ENCODE measurements around the gene PROSER1.
"Not testable (repeated sequence)": the region's sequence is repeated elsewhere in the genome, so short reads cannot be mapped to it uniquely, and the experiment has no call there.

The PROSER1 gene

DNA sequence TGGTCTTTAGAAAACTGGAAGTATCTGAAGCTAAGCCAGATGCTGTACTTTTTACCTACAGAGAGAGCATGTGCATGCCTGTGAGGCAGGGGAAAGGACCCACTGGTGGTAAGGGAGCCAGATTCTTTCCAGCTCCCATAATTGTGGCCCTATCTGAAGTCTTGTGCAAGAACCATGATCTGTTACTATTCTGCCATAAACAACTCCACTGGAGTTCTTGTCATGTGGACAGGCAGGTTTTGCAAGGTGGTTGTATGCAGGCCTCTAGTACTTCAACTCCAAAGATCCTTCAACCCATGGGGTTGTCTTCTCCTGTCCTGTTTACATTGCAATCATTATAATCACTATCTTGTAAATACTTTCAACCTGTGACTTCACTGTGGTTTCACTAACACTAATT is 14.1 kb downstream of the PROSER1 start:
- no peak for DNase-seq

DNA sequence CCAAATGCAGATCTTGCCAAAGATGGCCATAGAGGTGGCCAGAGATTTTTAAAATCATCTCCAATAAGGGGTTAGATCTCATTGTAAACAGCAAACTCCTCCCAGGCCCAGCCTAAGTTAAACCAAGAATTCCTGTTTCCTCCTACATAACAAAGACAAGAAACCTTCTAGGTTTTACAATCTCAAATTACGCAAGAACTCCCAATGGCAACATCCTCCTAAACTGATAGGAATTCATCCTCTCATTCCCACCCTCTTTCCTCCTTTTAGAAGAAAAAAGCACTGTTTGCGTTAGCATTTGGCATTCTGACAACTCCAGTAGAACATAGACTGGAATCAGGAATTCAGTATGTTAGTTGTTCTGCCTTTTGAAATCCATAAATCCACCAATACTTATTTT is 14.6 kb downstream of the PROSER1 start:
- no peak for DNase-seq

DNA sequence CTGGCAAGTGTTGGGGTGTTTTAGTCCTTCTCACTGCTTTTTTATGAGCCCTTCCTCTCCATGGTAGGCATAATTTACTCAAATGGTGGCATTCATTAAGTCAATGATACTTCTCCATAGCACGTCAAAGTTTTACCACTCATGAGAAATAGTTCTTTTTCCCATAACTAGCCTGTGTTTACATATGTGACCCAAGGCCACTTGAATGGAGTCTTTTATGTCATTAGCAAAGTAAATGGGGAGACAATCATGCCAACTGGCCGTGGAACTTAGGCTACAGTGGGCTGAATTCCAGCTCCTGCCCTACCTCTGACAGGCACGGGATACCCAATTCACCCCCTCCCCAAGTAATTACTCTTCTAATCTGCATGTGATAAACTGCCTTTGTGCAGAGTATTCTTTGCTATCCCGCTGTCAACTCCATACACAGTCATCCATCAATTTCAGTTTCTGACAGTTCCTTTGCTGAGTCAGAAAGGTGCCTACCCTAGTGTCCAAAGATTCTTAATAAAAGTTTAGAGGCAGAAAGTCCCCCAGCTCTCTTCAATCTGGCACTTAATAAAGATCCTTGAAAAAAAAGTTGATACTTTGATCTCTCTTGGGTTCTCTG is 16.9 kb downstream of the PROSER1 start:
- no peak for DNase-seq

DNA sequence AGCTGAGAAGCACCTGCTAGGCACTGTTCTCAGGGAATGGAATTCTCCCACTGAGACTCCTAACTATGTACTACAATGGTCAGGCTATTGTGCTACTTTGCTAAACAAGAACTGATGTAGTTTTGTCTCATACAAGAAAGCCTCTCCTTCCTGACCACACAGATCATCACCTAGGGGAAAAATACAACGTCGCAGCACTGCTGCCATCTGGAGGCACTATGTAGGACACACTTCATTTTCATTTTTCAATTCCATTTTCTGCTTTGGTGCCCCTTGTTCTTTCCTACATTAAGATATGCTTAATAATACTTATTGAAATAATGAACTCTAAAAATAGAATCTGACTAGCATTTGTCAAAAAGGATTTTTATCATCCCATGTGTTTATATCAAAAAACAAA is 21.1 kb downstream of the PROSER1 start:
- no peak for DNase-seq

DNA sequence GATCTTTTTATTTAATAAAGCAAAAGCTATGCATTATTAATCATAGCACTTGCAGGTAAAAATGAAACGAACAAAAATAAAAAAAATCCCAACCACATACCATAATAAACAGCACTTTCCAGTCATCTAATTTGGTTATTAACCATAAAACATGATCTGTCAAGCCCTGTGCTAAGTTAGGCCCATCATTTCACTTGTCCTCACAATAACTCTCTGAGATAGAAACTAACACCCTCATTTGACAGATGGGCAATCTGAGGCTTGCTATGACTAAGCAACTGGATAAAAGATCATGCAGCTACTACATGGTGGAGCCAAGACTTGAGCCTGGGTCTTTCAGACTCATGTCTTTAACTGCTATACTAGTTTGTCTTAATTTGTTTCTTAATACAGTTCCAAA is 21.8 kb downstream of the PROSER1 start:
- DNase-seq: no peak

DNA sequence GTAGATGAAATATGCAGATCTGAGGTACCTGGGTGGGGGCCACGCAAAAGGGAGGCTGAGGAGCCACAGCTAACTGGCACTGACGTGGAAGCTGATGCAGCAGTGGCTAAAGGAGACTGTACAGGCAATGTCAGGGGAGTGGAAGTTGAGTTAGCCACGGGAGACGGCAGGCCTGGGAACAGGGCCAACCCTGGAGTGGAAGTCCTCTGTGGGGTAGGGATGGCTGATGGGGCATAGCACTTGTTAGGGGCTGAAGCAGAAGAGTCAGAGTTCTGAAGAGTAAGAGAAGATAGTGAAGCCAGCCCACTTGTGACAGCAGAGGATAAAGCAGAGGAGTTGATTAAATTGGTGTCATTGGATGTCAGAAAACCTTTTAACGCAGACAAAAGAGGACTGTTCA is 24.4 kb downstream of the PROSER1 start:
- DNase-seq: no peak

DNA sequence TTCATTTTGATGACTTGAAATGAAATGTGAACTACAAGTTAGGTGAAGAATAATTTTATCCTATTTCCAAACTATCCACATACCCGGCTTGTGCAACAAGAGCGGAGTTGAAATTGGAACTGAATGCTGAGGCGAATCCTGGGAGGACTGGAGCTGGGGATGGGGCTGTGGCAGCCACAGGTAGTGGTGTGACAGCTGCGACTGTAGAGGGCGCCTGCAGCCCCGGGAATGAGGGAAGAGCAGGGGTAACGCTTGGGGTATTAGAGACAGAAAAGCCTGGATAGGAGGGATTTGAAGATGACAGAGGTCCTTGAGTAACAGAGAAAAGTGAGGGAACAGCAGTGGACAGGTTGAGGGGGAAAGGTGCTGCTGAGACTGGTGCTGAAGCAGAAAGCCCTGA is 25.3 kb downstream of the PROSER1 start:
- DNase-seq: no peak

DNA sequence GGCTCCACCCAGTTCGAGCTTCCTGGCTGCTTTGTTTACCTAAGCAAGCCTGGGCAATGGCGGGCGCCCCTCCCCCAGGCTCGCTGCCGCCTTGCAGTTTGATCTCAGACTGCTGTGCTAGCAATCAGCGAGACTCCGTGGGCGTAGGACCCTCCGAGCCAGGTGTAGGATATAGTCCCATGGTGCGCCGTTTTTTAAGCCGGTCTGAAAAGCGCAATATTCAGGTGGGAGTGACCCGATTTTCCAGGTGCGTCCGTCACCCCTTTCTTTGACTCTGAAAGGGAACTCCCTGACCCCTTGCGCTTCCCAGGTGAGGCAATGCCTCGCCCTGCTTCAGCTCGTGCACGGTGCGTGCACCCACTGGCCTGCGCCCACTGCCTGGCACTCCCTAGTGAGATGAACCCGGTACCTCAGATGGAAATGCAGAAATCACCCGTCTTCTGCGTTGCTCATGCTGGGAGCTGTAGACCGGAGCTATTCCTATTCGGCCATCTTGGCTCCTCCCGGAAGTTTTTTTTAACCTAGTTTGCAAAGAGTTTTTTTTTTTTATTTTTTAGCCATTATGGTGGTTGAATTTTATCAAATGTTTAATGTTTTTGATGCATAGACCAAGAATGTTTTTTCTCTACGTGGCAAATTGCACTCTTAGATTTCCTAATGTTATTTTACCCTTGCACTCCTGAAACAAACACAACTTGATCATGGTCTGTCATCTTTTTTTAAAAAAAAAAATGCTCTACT is 31.3 kb downstream of the PROSER1 start:
- not testable (repeated sequence) for DNase-seq

DNA sequence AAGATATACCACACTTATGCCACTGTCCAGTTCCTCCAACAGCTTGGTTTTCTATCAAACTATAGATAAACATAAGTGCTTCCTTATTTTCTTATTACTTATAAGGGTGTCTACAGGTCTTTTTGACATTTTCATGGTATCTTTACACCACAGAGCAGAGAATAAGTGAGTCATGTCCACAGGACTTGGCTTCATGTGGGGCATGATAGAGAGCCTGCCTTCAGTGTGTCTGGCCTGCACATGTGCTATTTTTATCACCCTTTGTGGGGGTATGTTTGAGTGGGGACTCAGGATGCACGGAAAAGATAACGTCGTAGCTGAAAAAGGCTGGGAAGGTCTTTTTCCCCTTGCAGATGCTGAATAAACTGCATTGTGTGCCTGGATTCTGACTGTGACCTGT is 39.1 kb downstream of the PROSER1 start:
- DNase-seq: no peak

DNA sequence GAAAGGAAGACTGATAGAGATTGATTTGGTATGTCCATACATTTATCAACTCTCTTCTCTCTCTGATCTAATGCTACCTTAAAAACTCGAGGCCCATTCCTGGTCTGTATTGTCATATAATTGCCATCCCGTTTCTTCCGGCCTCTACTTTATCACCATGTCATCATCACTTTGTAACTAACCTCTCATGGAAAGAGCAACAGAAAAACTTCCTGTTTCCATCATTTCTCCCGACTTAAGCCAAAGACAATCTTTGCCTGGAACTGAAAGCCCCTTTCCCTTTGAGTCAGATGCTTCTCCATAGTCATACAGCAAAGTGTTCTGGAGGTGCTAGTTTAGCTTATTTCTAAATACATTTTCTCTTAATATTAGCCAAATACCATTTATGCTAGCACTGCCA is 44.5 kb downstream of the PROSER1 start:
- DNase-seq: no peak

DNA sequence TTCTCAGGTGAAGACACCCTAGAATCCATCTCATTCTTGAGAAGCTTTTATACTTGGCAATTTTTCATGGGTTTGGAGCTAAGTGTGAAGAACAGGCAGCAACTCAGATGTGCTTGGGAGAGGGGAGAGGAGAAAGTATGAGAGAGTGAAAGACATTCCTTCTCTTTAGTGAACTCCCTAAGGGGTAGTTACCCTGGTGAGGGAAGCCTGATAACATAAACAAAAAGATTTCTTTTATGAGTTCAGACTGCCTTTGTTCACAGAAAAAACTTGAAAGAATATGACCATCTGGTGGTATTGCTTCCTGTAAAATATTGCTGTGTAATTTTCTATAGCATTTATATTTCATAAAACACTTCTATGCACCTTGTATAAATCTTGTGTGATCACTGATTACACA is 47.2 kb downstream of the PROSER1 start, which contains the start of gene STOML3:
Gene STOML3, minus strand, starts transcription at position 139 of the 400 bp plus-strand sequence. Its CDS starts 110 bp downstream, at position 29.
- no peak for DNase-seq

DNA sequence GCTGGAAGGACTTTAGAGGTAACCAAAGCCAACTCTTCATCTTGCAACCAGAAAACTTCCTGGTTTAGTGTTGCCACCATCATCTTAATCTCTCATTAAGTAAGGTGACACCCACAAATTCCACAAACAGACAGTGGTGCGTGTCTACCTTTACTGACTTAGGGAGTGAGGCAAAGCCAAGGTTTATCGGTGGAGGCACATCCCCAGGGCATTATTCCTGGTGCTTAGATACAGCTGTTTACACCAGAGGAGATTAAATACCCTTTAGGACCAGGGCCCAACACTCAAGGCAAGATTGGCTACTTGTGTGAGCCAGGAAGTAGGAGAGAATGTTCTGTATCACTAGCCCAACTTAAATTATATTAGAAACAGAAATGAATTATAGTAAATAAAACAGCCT is 56.8 kb downstream of the PROSER1 start:
- DNase-seq: no peak

DNA sequence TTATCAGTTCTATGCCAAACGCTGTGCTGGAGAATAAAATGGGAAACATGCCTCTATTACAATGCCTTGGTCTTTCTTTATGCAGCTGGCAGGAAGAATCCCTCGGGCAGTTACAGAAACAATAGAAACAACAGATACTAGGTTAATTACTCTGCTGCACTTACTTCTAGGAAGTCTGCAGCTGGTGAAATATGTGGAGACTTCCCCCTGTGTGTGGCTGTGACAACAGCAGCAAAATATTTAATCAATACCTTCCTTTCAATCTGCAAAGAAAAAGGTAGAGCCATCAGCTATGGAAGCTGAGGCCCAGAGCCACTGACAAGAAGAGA is 57.2 kb downstream of the PROSER1 start:
- no peak for DNase-seq

DNA sequence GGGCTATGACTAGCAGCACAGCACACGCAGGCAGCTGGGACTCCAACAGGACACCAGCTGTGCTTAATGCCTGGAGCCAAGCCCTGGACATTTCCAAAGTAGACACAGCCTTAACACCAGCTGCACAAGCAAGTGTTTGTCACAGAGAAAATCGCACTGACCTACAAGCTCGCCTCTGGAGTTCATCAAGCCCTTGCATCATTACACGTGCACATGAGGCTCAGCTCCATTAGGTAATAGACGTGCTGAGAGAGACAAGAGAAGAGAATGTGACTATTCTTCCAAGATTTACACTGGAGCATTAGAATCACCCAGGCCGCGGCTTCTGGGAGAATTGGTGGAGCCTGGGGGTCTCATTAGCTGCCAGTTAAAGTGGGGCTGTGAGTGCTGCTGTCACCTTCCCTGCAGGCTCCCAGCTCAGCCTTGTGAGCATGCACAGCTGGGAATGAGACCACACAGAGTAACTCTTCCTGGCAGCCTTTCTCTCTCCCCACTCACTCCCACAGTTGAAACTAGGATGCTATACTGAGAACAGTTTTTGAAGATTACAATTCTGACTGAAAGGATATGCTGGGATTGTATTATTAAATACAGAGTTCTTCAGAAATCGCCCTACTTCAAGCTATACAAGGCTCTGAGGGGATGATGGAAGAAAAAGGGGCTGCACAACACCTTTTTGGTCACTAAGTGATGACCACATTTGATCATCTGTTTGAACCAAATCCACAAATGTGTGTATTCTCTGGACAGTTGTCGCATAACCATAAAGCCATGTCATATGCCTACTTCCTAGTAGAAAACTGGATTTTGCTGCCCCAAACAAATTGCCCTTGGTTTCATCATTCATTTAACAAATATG is 57.8 kb downstream of the PROSER1 start:
- no peak for DNase-seq

DNA sequence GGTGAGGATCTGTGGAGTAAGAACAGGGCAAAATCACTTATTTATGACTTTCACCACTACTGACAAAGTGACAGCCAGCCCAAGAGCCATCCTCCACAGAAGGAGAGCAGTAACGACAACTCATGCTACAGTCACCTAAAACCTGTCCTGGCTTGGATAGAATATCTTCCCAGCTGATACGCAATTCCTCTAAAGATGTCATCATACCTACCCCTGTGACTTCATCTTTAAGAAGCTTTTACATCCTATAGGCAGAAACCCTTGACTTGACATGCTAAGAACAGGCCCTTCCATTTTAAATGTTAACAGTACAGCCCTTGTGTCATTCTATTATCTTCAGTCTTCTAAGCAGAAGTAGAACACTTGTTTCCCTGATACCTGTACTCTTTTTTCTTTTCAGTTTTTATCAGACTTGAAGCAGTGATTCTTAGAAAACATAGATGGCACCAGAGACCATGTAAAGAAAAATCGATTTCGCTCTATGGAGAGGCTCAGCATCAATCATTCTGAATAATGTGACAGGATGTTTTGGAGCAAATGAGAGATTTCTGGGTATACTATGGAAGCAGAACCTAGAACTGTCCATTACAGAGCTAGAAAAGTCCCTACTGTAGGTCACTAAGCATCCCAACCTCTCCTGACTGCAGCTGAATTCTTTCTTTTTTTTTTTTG is 67.4 kb downstream of the PROSER1 start:
- DNase-seq: no peak

DNA sequence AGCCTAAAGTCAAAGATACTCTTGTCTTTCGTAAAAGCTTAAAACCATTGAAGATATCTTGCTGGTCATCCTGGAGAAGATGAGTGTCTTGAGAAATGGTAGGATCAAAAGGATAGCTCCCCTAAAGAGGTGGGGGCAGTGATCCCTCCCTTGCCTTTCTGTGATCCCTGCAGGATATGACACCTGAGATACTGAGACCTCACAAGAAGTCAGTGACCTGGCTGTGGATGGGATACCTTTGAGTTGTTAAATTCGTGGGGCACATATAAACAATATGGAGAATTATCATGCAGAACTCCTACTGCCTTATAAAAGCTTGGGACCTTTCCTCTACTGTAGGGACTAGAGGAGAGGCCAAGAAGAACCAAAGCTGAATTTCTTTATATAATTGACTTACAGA is 68.7 kb downstream of the PROSER1 start:
- DNase-seq: no peak

DNA sequence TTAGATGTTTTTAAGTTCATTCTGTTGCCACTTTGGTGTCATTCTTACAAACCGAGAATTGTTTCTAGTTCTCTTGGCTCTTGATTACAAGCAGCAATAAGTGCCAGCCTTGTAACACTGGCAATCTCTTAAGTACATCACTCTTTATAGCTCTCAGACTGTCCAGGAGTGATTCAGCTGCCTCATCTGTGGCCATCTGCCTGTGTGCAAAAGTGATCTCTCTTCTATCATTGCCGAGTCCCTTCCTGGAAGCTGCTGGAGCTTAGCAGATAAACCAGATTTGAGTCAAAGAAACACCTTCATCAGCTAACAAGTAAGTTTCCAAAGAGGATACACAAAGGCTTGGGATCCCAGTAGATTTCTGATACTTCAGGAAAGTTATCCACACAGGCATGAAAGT is 70.4 kb downstream of the PROSER1 start:
- no peak for DNase-seq

DNA sequence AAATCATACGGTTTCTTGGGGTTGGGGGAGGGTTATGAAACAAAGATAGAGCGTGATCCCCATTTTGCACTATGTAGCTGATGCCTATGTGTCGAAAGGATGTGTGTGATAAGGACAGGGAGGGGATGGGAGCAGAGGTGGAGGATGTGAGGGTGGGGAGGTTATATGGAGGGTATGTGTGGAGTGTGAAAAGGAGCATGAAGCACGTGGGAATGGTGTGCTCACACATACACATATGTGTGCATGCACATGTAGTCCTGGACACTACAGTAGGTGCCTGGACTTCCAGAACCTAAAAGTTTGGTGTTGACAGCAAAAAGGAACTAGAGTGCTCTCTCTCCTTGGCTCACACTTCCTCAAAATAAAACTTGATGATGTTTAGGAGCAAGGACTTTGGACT is 72.6 kb downstream of the PROSER1 start:
- DNase-seq: no peak

DNA sequence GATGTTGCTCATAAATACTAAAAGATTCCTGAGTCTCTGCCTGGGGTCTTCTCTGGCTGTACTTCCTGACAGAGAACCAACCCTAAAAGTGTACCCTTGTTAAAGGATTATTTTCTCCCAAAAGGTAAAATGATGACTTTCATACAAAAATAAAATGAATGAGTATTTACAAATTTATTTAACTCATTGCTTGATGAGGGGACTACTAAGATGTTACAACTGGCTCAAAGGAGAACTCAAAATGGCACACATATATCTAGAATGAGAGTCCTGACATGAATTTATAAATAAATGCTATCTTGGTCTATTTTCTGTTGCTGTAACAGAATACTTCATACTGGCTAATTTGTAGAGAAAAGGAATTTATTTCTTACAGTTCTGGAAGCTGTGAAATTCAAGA is 77.7 kb downstream of the PROSER1 start:
- DNase-seq: no peak
